CD1c-positive myeloid dendritic cell (primary cell): ENCODE results near the gene RAP1GAP.

Source experiments
- DNase-seq: peaks from one replicate; pipeline ENCODE4 v3.0.0-alpha.2; 2016; ENCODE audit errors: extremely low spot score

RAP1GAP gene

DNA sequence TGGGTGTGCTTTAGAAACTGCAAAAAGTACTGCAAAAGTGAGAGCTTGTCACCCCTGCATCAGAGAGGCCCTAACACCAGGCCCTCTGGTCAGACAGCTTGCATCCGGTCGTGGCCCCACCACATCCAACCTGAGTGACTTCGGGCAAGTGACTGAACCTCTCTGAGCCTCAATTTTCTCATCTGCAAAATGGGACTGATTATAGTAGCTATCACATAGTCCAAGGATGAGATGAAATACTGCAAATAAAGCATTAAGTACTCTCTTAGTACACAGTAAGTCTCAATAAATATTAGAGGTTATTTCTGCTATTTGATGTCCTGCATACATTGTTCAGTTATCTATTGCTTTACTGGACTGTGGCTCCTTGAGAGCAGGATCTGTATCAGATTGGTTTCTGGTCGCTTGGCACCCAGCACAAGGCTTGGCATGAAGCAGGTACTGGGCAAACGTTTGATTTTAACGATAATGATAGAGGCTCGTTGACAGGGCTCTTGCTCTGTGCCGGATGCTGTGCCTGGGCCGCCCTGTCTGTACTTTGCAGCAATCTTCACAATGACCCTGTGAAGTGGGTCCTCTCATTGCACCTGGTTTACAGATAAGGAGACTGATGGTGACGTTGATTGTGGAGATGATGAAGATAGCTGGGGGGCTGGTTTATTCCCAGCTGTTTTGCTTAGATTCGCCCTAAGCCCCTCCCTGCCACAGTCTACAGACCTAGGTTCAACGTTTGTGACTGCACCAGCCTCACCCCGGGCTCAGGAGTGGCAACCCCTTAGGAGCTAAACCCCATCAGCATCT lies 43.6 kb downstream of the RAP1GAP start:
- DNase-seq, result no peak

DNA sequence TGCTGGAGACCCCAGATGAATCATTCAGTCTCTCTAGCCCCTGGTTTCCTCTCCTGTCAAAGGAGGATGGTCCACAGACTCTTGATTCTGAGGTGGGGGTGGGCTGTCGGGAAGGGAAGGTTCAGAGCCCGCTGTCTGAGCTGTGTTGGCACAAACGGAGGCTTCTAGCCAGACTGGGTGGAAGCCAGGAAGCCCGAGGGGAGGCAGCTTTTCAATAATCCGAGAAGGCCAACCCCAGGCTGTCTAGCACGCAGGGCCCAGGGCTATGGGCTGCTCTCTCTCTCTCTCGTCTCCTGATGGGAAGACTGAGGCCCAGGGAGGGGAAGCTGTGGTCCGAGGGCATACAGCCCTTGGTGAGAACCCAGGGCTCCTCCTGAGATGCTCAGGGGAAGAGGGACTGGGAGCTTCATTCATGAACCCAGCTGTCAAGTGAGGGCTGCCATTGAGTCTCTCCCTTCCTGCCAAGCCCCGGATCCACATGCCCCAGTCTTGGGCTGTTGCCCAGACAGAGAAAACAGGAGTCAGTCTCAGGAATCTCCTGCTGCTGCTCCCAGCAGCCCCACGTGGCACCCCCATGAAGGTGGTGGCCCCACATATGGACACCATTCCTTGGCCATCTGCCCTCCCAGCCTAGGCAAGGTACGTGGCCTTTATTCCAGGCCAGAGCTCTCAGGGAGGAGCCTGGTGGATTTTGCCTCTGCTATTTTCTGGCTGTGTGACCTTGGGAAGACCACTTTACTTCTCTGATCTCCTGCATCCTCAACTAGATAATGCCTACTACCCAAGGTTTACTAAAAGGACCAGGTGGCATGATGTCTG lies 44.4 kb downstream of the RAP1GAP start:
- DNase-seq, result no peak

DNA sequence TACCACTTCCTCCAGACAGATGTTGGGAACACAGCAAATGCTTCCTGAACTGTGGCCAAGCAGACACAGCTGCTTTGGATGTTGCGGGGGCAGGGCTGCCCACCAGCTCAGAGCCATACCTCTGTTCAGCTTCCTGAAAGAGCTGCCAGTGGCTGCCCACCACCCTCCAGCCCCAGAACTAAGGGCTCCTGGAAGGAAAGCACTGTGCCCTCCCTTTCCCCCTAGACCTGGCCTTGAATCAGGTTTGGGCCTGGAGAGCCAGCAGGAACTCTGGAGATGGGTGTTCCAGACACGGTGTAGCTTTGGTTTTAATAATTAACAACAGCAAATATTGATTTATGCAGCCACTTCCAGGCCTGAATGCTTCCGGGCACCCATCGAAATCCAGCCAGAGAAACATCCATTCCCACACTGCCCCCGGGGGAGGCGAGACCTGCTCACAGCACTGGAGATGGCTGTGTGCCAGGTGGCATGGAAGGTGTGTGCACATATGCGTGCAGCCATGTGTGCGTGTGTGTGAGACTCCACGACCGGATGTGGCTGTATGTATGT lies 45.7 kb downstream of the RAP1GAP start:
- DNase-seq, result no peak

DNA sequence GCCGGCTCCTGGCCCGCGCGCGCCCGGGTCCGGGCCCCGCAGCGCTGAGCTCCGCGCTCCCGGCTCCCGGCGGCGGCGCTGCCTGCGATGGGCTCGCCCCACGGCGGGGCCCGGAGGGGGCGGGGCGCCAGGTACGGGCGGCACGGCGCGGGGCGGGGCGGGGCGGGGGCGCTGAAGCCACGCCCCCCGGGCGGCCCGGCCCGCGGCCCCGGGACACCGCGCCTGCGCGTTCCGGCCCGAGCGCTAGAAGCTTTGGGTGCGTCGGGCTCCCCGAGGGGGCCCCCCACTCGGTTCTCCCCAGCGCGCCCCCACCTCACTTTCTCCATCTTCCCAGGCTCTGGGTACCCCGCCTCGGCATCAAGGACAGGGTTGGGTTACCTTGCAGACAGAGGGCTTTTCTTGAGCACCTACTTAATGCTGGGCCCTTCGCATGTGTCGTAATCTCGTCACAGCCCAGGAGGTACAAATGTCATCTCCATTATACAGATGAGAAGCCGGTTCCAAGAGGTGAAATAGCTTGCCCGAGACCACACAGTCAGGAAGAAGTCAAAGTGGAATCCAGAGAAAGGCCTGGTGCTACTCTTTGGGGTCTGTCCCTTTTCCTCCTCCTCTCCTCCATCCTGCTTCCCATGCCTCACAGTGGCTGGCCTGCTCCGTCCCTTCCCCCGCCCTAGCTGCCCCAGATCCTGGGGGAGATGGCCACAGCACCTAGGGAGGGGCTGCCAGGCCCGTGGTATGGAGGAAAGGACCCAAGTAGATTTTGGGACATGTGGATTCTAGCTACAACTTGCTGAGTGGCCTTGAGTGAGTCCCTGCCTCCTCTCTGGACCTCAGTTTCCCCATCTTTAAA lies 46.5 kb downstream of the RAP1GAP start:
- DNase-seq, result peak; percentile 36

DNA sequence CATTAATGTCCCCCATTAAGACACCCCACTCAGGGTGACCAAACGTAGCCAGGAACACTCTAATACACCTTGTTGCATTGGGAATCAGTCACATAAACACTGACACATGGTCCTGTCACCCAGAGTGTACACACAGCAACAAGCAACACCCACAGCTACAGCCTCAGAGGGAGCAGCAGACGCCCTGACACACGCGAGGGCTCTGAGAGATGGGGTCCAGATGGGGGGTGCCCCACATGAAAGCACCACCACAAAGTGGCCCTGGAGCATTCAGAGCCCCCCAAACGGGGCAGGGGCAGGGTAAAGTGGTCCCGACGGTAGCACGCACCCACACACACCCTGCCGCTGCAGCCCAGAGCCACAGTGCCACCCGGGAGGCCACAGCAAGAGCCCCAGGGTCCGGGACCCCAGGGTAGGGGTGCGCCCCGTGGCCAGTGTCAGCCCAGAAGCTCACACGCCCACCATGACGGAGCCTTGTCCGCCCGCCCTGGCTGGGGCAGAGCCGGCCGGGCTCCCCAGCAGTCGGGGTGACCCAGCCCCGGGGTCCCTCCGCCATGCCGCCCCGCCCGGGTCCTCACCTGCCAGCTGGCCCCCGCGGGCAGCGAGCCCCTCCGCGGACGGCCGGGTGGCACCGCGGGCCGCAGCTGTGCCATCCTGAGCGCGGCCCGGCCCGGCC lies 47.3 kb downstream of the RAP1GAP start:
- DNase-seq, result no peak

DNA sequence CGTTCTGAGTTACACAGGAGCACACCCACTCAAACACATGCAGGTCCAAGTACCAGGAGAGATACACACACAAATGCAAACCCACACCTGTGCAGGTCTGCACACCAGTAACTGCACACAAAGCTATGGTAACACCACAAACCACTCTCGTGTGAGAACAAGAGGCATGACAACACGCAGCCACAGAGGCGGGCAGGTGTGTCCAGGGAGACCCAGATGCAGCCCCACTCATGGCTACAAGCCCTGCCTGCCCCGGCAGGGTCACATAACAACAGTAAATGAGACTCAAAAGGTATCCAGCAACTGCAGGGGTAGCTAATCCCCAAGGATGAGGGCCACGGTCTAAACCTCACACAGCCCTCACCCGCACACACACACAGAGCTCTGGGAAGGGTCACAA lies 48.1 kb downstream of the RAP1GAP start:
- no peak for DNase-seq

DNA sequence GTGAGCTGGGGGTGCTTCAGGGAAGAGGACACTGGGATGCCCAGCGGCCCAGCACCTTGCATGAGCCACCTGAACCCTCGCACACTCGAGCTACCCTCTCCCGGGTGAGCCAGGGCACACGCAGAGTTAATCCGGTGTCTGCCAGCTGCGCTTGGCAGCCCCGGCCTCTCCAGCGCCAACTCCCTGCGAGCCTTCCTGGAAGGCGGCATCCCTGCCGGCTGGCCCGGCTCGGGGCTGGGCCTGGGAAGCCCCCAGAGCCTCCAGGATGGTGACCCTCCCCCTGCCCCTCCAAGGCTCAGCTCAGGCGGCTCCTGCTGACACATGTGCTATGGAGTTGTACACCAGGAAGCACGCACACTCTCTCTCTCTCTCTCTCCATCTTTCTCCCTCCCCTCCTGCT lies 48.7 kb downstream of the RAP1GAP start:
- no peak for DNase-seq

DNA sequence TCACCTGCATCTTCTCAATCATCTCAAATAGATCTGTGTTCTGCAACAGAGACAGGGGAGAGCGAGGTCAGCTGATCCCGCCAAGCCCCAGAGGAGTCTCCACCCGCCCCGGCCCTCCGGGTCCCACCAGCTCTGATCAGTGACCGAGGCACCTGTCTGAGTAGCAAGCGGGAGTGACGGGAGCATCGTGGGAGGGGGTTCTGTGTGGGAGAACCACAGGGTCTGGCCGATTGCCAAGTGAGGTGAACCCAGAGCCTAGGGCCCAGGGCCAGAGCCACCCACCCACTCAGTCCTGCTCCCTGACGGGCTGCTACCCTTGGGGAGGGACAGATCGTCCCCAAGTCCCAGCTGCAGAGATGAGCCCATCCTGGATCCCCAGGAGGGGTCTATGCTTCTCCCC lies 49.1 kb downstream of the RAP1GAP start:
- DNase-seq, result no peak

DNA sequence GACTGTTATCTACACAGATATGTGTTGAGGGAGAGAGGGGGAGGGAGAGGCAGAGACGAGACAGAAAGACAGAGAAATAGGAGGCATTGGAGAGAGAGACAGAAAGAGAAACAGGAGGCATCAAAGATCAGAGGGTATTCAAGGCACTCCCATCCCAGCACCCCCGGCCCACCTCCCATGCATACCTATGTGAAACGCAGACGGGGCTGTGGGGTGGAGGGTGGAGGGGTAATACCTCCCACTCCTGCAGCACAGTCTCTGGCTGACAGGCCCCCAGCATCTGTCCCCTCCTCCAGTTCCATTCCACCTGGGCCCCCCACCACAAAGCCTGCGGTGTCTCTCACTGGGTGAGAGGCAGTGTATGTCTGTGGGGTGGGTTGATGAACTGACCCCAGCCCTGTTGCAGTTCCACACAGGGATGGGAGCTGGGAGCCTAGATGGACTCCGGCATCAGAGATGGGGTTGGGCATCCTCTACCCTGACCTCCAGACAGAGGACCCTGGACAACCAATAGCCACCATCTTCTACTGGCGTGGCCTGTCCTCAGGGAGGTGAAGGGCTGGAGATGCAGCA lies 49.7 kb downstream of the RAP1GAP start:
- no peak for DNase-seq

DNA sequence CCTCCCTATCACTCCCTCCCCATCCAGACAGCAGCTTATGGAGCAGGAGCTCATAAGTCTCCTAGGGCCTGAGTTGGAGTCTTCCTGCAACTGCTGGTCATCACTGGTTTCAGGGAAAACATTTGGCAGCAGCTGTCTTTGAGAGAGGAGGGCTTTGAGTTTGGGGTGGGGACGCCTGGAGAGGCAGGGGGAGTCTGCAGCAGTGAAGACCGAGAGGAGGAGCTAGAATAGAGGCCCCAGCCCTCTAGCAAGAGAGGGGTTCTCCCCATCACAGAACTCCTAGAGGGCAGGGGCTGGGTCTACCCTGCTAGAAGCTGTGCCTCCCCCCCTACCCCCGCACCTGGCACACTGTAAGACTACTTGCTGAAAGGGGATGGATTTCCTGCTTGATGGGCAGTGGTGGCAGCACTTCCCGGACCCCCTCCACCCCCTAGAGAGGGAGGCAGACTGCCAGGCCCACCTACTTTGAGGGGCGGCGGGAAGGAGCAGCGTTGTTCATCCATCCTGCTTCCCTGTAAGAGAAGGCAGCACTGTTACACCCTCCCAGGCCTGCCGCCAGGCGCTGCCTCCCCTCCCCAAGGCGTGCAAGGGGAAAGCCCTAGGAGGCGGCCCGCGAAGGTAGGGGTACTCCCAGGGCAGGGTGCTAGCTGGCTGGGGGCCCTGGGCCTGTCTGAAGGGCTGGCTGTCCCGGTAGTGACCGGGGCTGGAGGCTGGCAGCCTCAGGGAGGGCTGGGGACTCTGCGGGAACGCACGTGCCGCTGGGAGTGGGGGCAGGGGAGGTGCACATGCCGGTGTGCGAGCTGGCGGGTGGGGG lies 50.4 kb downstream of the RAP1GAP start:
- no peak for DNase-seq

DNA sequence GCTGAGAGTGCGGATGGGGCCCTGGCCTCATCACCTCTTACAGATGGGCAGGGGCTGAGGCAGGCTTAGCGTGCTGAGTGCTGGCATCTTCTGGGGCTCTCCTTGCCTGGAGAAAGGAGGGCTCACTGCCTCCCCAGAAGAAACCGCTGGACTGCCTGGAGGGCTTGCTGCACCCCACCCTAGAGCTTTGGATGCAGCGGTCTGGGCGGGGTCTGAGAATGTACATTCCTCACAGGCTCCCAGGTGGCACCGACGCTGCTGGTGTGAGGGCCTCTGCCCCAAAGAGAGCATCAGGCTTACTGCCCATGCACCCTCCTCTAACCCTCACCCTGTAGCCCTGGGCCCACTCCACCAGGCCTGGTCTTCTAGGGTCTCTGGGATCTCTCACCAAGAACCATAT lies 51.1 kb downstream of the RAP1GAP start:
- no peak for DNase-seq

DNA sequence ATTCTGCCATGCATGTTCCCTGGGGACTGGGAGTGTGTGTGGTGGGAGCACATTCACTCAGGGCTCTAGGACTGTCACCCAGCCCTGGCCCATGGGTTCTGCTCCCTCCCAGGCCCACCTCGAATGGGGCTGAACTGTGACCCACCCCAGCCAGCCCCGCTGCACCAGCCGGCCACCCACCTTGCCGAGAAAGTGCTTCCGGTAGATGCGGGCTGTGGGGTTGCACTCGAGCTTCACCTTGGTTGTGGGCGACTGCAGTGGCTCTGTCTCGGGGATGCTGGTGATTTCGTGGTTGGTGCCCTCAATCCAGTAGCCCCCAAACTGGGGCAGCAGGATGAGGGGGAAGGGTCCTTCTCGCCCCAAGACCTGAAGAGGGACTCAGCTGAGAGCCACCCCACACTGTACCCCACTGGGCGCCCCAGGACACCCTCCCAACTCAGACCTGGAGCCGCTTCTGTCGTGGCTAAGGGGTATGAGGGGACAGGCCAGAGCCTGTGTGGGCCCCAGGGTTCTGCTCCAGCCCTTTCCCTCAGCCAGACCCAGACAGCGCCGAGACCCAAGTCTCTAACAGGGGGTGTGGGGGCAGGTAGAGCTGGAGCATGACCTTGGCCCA lies 51.9 kb downstream of the RAP1GAP start:
- no peak for DNase-seq

DNA sequence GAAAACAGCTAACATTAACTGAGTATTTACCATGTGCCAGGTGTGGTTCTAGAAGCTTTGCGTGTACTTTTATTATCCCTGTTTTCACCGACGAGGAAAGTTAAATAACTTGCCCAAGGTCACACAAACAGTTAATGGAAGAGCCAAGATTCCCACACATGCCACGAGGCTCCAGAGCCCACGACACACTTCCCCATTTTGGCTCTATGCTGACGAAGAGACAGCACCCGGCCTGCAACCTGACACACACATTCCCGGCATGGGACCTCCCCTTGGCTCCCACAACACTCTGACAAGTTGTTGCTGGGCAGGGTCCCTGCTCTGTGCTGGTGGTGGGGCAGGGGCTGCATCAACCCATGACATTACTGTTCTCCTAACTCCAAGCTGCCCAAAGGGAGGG lies 52.8 kb downstream of the RAP1GAP start:
- DNase-seq, result peak; percentile 56

DNA sequence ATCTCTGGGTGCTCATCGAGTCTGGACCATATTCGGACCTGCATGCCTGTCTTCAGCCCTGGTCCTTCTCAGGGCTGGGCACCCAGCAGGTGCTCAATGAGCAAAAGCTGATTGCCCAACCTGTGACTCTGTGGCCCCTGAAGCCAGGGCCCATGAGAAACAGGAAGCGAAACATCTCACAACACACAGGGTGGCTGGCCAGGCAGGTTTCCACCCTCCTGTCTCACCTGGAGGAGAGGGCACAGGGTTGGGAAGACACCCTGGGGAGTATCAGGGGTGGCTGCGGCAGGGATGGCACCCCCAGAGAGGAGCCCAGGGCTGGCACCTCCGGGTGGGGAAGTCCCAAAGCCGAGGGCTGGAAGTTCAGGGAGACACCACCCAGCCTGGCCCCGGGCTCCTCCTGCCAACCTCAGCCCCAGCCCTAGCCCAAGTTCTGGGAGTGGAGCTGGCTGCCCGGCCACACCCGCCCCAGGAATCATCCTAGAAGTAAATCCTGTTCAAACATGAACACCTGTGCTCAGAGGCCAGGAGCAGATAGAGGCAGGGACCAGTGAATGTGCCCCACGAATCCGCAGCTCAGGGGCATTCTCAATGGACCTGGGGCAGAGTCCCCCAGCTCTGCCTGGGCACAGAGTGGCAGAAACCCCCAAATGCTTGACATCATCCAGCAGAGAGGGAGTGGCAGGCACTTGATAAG lies 54.6 kb downstream of the RAP1GAP start:
- DNase-seq, result no peak

DNA sequence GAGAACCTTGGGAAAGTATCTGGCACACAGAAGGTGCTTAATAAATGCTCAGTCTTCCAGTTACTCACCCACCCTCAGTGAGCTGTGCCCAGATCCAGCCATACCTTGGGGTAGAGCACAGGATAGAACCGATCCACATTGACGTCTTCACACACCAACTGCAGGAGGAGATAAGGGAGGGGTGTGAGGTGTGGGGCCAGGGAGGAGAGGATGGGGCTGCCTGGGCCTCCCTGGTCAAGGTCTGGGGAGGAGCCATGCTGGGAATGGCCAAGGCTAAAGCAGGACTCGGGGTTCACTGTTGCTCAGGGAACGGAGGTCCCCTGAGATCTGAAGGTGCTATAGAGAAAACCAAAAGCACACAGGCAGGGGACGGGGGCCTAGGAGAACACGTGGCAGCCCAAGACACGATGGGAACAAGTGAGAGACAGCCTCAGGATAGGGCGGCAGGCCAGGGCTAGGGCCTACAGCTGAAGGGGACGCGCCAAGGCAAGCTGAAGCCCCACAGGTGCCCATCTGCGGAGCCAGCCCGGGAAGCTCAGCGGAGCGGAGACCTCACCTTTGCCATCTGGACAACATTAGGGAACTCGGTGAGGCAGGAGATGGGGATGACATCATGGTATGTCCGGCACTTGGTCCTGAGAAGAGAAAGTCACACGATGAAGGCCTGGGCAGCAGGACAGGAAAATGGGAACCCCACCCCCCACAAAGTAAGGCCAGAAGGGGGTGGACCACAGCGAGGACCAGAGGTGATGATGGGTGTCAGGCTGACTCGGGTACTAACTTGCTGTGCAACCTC lies 55.9 kb downstream of the RAP1GAP start:
- DNase-seq, result no peak

DNA sequence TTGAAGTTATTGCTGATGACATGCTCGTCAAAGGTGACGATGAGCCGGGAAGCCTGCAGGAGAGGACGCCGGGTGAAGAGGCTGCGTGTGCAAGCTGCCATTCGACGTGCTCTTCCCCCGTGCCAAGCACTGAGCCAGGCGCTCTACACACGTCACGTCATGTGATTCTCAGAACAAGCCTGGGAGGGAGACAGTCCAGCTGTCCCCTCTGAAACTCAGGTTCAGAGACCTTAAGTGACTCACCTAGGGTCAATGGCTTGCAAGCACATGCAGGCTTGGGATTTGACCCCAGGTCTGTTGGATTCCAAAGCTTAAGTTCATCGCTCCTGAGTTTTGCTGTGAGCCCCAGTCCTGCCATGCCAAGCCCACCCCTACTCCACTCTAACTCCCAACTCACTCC lies 57.1 kb downstream of the RAP1GAP start:
- DNase-seq, result no peak

DNA sequence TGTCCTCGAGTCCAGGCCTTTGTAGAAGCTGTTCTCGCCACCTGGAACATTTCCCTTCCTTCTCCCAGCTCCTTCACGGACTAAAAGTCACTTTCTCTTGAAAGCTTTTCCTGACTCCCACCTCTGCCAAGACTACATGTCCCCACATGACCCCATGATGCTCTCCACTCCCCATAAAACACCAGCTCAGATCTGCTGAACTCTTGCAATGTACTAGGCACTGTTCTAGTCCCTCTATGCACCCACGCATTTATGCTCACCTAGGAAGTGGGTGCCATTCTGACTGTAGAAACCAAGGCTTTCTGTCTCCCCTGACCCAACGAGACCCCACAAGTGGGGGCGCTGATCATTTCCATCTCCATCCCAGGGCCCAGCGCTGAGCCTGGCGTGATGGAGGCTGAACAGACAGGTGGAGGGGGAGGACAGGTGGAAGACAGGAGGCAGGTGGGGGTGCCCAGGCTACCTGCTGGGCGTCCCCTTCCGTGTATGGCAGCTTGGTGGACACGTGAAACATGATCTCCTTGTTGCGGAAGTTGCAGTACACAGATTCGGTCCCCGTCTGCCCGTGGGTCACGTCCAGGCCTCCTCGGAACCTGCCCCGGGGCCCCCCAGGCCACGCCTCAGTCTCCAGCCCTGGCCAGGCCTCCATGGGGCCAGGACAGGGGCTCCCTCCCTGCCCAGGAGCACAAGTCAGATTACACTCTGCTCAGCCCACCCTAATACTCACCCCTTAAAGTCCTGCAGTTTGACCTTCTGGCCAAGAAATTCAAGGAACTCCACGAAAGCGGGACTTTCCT lies 58.0 kb downstream of the RAP1GAP start:
- DNase-seq, result no peak
